SK-MEL-5 (cell line): ENCODE results near the gene LGI4. TPM values are rescaled to one million over a fixed set of nuclear protein-coding genes. Genes with fewer than 3 reads are reported as not detected.
"Not testable (repeated sequence)": the region's sequence is repeated elsewhere in the genome, so short reads cannot be mapped to it uniquely, and the experiment has no call there.

ENCODE experiments used
- DNase-seq: peaks from one replicate; pipeline ENCODE4 v3.0.0-alpha.2; 2016; ENCODE audit warnings: low read depth, low spot score
- in situ Hi-C: cut with HindIII; loops from 2 replicates; pipeline ENCODE4 v1.10.0; 2016; ENCODE audit warnings: low sequenced_read_pairs, high pct_unique_total_duplicates, low pct_unique_long_range_greater_than_20kb
- total RNA-seq: library from RNA; depleted of rRNA; stranded (reverse); fragments of >200 nt; shearing (Covaris generic); gene quantifications from 2 replicates; pipeline ENCODE4 v1.2.3, GENCODE V29; 2014

The LGI4 gene
- total RNA-seq, 1 experiment from 2014 or later = 0.11 TPM

DNA sequence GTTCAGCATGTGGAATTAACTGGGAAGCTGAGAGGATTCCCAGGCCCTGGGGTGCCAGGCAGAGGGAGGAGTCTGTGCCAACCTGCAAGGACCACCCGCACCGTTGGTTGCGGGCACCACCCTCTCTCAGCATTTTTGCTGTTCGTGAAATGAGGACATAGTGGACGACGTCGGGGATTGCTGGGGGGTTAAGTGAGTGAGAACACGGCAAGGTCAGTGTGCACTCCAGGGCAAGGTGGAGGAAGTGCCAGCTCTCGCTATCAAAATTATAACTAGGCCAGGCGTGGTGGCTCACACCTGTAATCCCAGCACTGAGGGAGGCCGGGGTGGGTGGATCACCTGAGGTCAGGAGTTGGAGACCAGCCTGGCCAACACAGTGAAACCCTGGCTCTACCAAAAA, 17.1 kb downstream of the LGI4 start:
- in situ Hi-C loops = no loop called here
- DNase-seq = no peak

DNA sequence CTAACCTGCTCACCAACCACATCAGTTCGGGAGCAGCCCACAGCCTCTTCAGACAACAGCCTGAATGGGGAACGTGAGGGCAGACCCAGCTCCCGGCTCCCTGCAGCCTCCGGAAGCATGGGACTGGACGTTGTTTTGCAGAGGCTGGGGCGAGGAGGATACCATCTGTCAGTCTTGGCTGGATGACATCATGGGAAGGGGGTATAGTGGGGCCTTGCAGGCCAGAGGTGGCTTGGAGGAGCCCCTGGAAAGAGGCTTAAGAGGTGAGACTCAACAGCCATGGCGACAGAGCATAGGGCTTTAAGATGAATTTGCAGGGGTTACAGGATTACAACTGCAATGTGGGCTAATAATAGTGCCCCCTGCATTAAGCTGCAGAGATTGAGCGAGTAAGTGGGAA, 17.7 kb downstream of the LGI4 start:
- no peak for DNase-seq
- in situ Hi-C loops = no loop called here

DNA sequence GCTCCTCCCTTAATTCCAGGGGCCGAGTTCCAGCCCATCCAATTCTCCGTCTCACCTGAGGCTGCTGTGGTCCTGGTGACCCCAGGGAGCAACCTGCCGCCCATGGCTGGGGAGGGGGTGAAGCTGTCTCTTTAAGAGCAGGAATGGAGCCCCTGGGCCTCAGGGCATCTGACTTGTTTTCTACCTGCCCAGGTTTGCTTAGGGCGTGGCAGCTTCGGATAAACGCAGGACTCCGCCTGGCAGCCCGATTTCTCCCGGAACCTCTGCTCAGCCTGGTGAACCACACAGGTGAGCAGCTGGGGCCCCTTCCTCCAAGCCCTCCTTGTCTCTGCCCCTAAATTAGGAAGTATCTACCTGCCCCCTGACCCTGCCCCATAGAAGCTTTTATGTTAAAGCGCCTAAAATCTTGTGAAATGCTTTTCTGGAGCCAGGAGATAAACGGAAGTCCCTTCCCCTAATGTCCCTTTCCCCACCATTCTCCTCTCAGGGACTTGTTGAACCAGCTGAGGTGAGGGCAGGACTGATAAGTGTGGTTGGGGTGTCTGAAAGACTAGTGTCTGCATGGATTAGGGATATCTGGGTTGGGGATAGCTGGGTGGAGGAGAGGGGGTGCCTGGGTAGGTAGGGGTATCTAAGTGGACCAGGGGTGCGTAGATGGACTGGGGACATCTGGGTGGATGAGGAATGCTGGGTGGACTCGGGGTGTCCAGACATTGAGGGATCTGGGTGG, 18.6 kb downstream of the LGI4 start:
- DNase-seq = no peak
- in situ Hi-C loops = no loop called here

DNA sequence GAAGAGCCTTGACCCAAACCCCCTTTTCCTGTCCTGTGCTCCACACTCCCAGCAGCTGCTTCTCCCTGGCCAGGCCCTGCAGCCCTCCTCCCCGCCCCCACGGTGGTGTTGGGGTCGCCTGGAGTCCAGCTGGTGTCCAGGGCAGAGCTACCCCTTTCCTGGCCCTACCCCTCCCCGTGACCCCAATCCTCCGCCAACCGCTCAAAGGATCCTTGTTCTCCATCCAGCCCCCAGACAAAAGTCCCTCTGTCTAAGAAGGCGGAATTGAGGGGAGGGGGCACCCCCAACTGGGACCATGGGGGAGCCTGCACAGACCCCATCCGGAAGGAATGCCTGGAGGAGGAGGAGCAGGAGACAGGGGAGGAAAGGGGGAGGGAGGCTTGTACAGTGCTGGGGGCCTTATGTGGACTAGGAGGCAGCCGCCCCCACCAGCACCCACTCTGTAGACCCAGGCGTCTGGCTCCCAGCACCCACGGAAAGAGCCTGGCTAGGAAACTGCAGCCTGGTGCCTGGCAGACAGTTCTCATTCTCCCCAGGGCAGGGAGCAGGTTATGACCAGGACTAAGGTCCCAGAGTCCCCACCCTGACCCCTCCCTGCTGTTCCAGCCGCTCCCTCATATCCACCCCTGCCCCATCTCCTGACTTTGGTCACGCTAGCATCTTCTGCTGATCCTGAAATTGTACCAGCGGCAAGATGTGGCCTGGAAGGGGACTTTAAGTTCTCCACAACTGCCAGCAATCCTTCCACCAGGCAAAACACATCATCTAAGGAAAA, 19.5 kb downstream of the LGI4 start, which contains the start of gene FXYD3:
TSS of gene FXYD3 (plus strand) at position 647 of the 775 bp plus-strand sequence. CDS start 3,554 bp downstream, outside the sequence.
- DNase-seq = no peak
- in situ Hi-C loops = no loop called here

DNA sequence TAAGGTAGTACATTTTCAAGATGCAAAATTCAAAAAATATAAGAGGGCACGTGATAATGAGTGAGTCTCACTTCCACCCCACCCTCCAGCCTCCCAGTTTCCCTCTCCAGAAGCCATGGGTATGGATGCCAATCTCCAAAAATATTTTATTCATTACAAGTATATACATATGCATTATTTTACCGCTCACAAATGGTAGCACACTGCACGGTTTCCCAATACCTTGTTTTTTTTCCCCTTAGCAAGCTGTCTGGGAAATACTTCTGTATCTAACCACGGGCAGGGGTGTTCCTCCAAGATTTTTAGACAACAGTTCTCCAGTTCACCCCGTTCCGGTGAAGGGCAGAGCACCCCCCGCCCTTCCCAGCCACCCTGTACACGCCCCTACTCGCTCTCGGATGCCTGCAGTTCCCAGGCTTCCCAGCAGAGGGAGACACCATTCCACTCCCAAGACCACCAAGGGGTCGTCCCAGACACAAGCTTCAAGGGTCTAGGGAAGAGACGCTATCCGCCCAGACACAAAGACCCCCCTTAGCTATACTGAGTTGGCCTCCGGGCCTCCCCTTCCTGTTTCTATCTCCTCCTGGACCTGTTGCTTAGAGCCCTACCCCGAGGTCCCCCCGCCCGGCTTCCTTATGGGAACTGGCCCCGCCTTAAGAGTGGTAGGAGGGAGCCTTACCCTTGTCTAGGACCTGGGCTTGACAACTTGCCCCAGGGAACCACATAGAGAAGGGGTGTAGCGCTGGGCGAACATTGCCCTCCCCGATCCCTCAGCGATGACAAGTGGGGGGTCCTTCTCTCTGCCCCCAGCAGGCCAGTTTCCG, 20.3 kb downstream of the LGI4 start:
- in situ Hi-C loops = no loop called here

DNA sequence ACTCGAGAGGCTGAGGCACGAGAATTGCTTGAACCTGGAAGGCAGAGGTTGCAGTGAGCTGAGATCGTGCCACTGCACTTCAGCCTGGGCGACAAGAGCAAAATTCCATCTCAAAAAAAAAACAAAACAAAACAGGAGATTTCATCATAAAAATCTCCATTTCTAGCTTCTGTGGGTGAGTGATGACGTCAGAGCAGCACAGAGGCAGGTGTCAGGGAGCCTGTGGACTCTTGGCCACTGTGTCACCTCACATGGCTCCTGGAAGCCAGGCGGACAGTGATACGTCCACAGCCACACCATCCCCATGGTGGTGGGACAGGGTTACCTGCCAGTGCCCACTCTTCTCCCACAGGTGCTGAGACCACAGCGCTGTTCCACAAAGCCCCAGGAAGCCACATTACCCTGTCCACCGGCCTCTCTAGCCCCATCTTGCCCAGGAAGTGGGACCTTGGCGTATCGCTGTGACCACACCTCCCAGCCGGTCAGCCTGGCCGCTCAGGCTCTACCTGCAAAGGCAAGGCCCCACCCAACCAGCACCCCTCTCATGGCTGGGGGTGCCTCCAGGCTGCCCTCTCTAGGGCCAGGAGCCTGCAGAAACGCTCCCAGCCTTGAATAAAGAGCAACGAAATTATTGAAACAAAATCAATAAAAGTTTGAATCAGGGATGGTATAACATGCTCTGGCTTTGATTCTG, 21.7 kb downstream of the LGI4 start:
- in situ Hi-C loops = no loop called here
- no peak for DNase-seq

More for the DNA sequence above, 20.3 kb downstream of the LGI4 start:
- DNase-seq = peak; percentile 80

DNA sequence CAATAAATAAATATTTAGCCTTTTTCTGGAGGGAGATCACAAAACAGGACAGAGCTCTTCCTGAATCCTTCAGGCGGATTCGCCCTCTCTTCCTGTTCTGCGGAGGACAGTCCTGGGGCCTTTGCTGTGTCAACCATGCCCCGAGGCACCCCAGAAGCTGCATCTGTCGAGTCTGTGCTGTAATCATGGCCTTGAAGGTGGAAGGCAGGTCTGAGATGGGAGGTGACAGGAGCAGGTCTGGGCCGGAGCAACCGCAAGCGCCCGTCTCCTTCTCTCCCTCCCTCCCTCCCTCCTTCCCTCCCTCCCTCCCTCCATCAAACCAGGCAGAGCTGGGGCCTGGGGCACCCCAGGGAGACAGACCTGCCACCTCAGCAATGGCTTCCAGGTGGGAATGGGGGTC, 23.9 kb downstream of the LGI4 start:
- DNase-seq = no peak
- in situ Hi-C loops = no loop called here

DNA sequence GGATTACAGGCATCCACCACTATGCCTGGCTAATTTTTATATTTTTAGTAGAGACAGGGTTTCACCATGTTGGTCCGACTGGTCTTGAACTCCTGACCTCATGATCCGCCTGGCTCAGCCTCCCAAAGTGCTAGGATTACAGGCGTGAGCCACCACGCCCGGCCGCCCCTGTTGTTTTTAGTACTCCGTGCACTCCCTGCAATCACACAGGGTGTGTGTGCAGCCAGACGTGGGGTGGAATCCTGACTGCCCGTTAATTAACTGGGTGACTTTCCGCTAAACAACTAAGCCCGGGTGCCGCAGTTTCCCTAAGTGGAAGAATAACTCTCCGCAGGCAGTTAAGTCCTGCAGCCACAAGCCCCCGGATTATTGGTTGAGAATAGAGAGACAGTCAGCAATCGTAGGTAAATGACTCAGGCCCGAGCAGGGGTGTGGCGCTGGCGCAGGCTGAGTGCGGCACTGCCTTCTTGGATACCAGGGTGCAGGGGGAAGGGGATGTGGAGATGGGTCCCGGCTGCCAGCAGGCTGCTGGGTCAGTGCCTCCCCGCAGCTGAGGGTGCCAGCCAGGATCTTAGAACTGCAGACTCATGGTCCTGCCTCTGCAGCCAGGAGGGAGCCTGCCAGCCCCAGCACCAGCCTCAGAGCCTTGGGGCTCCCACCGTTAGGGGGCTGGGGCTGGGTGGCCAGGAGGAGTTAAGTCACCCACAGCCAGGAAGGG, 25.3 kb downstream of the LGI4 start:
- in situ Hi-C loops = no loop called here
- no peak for DNase-seq

DNA sequence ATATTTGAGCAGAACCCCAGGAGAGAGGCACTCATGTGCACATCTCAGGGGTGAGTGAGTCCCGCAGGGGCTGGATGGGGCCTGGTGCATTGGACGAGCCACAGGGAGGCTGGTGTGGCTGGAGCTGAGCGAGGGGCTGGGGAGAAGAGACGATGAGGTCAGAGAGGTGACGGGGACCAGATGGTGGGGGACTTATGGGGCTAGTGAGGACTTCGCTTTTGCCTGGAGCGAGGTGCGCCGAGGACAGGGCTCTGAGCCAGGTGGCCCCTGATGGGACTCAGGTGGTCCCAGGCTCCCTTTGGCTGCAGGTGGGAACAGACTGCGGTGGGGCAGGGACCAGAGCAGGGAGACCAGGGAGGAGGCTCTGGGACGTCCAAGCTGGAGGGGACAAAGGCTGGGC, 26.1 kb downstream of the LGI4 start:
- no peak for DNase-seq
- in situ Hi-C loops = no loop called here

DNA sequence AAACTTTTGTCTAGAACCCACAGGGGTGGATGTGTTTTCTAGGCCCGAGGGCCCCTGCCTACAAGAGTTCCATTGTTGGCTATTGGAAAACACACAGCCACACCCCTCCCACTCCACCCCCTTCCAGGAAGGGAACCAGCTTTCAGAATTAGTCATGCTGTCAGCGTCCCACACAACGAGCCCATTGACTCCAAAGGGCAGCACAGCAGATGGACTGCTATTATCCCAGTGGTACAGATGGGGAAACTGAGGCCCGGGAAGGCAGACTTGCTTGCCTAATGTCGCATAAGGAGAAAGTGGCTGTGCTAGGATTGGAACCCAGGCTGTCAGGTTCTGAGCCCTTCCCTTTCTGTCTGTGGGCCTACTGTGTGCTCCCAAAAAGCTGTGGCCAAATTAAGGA, 27.3 kb downstream of the LGI4 start:
- DNase-seq = peak; percentile 99
- in situ Hi-C loops = no loop called here

DNA sequence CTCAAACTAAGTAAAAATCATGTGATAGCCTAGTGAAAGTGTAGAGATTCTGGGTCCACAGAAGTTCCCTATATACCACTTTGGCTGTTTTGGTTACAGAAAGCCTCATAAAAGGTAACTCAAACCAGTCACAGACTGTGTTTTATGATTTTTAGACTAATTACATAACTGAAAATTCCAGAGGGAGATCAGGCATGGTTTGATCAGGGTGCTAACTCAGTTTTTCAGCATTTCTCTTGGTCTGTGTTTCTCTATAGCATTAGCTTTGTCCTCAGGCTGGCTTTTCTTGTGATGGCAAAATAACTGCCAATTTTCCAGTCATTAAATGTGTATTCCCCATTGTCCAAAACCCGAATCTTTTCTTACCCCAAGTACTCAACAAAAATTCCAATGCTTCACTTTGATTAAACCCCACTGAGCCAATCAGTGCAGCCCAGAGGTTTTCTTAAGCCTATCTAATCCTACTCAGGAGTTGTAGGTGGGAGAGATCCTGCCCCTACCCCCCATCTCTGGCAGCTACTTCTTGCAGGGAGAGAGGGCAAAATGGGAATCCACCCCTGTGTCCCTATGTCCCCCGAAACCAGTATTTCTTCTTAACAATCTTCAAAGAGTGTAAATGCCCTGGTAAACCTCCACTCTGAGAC, 27.8 kb downstream of the LGI4 start:
- in situ Hi-C loops = no loop called here

DNA sequence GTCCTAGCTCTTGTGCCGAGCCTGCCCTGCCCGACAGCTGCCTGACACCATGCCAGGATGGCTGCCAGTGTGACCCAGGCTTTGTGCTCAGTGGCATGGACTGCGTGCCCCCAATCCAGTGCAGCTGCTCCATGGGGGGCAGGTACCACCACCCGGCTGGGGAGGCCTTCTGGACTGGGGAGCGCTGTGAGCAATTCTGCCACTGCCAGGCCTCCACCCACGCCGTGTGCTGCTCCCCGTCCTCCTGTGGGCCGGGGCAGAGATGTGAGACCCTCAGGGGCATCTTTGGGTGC, 28.6 kb downstream of the LGI4 start:
- in situ Hi-C loops = no loop called here

More for the DNA sequence above, 27.8 kb downstream of the LGI4 start:
- no peak for DNase-seq

DNA sequence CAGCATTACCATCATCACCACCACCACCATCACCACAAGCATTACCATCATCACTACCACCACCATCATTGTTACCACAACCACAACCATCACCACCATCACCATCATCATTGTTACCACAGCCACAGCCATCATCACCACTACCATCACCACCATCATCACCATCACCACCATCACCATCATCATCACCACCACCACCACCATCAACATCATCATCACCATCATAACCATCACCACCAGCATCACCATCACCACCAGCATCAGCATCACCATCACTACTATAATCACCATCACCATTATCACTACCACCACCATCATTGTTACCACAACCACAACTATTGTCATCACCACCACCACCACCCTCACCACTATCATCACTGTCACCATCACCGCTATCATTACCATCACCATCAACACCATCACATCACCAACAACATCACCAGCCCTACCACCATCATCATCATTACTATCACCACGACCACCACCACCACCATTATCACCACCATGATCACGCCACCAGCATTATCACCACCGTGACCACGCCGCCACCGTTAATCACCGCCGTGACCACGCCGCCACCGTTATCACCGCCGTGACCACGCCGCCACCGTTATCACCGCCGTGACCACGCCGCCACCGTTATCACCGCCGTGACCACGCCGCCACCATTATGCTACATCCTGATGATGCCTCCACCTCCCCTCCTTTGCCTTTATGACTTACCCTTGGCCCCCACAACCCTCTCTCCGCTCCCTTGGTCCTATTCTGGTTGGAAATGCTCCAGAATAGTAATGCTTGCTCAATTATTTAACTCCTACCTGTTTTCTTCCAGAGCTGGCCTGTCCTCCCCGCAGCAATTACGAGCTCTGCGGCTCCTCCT, 29.2 kb downstream of the LGI4 start:
- in situ Hi-C loops = no loop called here
- no peak for DNase-seq

More for the DNA sequence above, 28.6 kb downstream of the LGI4 start:
- DNase-seq = no peak

DNA sequence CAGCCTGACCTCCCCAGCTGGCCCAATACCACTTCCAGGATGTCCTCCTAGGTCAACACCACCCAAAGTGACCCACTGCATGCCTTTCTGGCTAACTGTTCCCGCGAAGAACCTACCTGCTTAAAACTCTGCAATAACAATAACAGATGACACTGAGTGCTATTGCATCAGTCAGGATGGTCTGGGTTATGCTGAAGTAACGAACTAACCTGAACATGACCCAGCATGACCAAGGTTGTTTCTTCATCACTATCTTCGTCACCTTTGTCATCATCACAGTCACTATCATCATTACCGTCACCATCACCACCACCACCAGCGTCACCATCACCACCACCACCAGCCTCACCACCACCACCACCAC, 29.8 kb downstream of the LGI4 start:
- no peak for DNase-seq
- in situ Hi-C loops = no loop called here

DNA sequence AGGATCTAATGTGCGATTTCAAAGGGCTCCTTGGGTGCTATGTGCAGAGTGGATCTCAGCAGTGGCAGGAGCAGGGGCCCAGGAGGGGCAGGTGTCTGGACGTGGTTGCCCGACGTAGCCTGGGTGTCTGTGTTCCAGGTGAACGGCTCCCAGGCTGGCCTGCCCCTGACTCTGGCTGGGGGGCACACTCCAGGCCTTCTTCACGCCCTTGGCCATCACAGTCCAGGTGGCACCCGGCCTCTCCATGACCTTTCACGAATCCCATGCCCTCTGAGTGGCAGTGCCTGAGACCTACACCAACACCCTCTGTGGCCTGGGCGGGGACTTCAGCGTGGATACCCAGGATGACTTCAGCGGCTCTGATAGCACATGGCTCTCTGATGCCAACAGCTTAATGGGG, 30.5 kb downstream of the LGI4 start:
- in situ Hi-C loops = no loop called here

DNA sequence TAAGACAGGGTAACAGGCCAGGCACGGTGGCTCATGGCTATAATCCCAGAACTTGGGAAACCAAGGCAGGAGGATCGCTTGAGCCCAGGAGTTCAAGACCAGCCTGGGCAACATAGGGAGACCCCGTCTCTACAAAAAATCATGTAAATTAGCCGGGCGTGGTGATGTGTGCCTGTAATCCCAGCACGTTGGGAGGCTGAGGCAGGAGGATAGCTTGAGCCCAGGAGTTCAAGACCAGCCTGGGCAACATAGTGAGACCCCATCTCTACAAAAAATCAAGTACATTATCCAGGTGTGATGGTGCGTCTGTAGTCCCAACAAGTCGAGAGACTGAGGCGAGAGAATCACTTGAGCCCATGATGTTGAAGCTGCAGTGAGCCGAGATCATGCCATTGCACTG, 31.2 kb downstream of the LGI4 start:
- in situ Hi-C loops = not testable (repeated sequence)

More for the DNA sequence above, 30.5 kb downstream of the LGI4 start:
- DNase-seq = no peak

More for the DNA sequence above, 31.2 kb downstream of the LGI4 start:
- not testable (repeated sequence) for DNase-seq
